Thymus (tissue), 11 donors: ENCODE results near the gene MTO1. TPM values are rescaled to one million over a fixed set of nuclear protein-coding genes. Genes with fewer than 3 reads are reported as not detected.
A peak's percentile ranks its signal among the peaks of the same experiment; 100 is the strongest.
"Not testable (repeated sequence)": the region's sequence is repeated elsewhere in the genome, so short reads cannot be mapped to it uniquely, and the experiment has no call there.

Experiments
- DNase-seq, 9 donors: peaks; one replicate each; pipeline ENCODE4 v3.0.0-alpha.2; 2013; ENCODE audit warnings: low spot score in 9 of 9, low read depth in 6 of 9, missing footprints in 1 of 9
- H3K27ac ChIP-seq, 2 donors: one replicate each; pipeline ENCODE4 v1.5.1; 2013; ENCODE audit warnings: control low read depth in 1 of 2, low read depth in 1 of 2, low read length in 1 of 2, mild to moderate bottlenecking in 1 of 2, moderate library complexity in 1 of 2
- H3K27me3 ChIP-seq, 2 donors: one replicate each; pipeline ENCODE4 v1.5.1; 2013; ENCODE audit warnings: low read length in 1 of 2; ENCODE audit not compliant: control insufficient read depth in 2 of 2, insufficient read depth in 1 of 2
- H3K36me3 ChIP-seq, 2 donors: one replicate each; pipeline ENCODE4 v1.5.1; 2013; ENCODE audit warnings: low read length in 1 of 2, mild to moderate bottlenecking in 1 of 2, moderate library complexity in 1 of 2; ENCODE audit not compliant: control insufficient read depth in 2 of 2, insufficient read depth in 2 of 2
- H3K4me1 ChIP-seq, 2 donors: one replicate each; pipeline ENCODE4 v1.5.1; 2013; ENCODE audit warnings: low read length in 2 of 2; ENCODE audit not compliant: control insufficient read depth in 2 of 2, insufficient read depth in 2 of 2
- H3K4me3 ChIP-seq, 2 donors: one replicate each; pipeline ENCODE4 v1.5.1; 2013; ENCODE audit warnings: low read length in 2 of 2, control low read depth in 1 of 2, mild to moderate bottlenecking in 1 of 2
- H3K9me3 ChIP-seq, 2 donors: one replicate each; pipeline ENCODE4 v1.5.1; 2013; ENCODE audit warnings: low read length in 1 of 2, mild to moderate bottlenecking in 1 of 2; ENCODE audit not compliant: control insufficient read depth in 2 of 2, insufficient read depth in 1 of 2
- WGBS: extraction: QIAGEN DNeasy Blood & Tissue Kit; methylation state at CpG from one replicate; pipeline ENCODE4 v1.1.7; 2013; 5-methylcytosine and 5-hydroxymethylcytosine counted together
- polyA plus RNA-seq: library from polyadenylated mRNA; stranded (reverse); fragments of 200-250 nt; gene quantifications from one replicate; pipeline ENCODE4 v1.2.3, GENCODE V29; 2013
- total RNA-seq: library from RNA; stranded (reverse); fragments of 120-200 nt; gene quantifications from one replicate; pipeline ENCODE4 v1.2.4, GENCODE V29; 2013
- donor health status: healthy.

The MTO1 gene
- total and polyA plus RNA-seq, 2 donors = 25.1 to 27.2 TPM

GRCh38 chr6:73509851-73510250 is 48.3 kb downstream of the MTO1 start:
- 100% methylated on average over 1 of the region's 1 CpG for WGBS
- Histone ChIP-seq H3K27ac (no peak overlapping the region), H3K4me3 (no peak overlapping the region), H3K27me3 (no peaks in the 10 kb centered on the region), H3K36me3 (peaks cover 10 to 11% of the 10 kb centered on the region in 2 donors), H3K4me1 (no peaks in the 10 kb centered on the region), H3K9me3 (no peaks in the 10 kb centered on the region)
- no peak for DNase-seq

DNA sequence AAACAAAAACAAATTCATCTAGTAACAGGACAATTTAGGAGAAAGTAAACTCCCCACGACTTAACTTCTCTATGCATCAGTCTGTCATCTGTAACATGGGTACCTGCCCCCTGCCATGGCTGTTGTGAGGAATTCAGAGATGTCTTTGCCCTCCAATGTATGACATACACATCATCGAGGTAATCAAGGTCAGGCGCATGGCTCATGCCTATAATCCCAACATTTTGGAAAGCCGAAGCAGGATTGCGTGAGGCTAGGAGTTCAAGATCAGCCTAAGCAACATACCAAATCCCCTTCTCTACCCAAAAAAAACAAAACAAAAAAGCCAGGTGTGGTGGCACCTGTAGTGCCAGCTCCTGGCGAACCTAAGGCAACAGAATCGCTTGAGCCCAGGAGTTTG is 50.3 kb downstream of the MTO1 start:
- Histone ChIP-seq H3K4me1 (peaks cover 0 to 8% of the 10 kb centered on the region in 2 donors), H3K36me3 (peaks cover 14 to 29% of the 10 kb centered on the region in 2 donors), H3K27ac (no peak overlapping the region), H3K27me3 (no peaks in the 10 kb centered on the region), H3K4me3 (no peak overlapping the region), H3K9me3 (no peaks in the 10 kb centered on the region)
- 96% methylated on average over 7 of the region's 7 CpGs for WGBS
- no peak for DNase-seq

DNA sequence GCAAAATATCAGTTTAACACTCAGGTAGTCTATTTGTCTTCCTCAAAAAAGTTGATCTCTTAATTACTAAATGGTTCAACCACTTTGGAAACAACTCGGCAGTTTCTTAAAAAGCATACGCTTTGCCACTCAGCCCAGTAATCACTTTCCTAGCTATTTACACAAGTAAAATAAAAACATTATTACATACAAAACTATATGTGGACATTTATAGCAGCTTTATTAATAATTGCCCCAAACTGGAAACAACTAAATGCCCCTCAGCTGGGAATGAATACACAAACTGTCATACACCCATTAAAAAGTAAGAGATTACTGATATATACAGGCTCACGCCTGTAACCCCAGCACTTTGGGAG is 51.9 kb downstream of the MTO1 start:
- no peak overlapping the region for H3K27ac ChIP-seq
- 96% methylated on average over 3 of the region's 3 CpGs for WGBS
- H3K36me3 ChIP-seq = peaks cover 25 to 44% of the 10 kb centered on the region in 2 donors

DNA sequence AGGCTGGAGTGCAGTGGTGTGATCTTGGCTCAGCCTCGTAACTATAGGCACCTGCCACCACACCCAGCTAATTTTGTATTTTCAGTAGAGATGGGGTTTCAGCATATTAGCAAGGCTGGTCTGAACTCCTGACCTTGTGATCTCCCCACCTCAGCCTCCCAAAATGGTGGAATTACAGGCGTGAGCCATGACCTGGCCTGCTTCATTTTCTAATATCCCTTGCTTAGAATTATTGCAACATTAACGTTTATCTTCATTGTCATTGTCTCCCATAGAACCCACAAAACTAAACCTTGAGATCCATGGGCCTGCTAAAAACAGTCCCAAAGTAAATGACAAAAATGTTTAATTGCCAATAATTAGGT is 53.2 kb downstream of the MTO1 start:
- peaks cover 34 to 56% of the 10 kb centered on the region in 2 donors for H3K36me3 ChIP-seq
- 89% methylated on average over 3 of the region's 3 CpGs for WGBS
- H3K4me1 ChIP-seq = peaks cover 3 to 13% of the 10 kb centered on the region in 2 donors
- no peak for DNase-seq
- H3K27ac ChIP-seq = peak overlapping the region in 1 of 2 donors; percentile 26
- H3K27me3 ChIP-seq = no peaks in the 10 kb centered on the region
- H3K9me3 ChIP-seq = no peaks in the 10 kb centered on the region
- no peak overlapping the region for H3K4me3 ChIP-seq

More for the DNA sequence above, 51.9 kb downstream of the MTO1 start:
- no peaks in the 10 kb centered on the region for H3K27me3 ChIP-seq
- no peak overlapping the region for H3K4me3 ChIP-seq
- no peak for DNase-seq
- peaks cover 0 to 13% of the 10 kb centered on the region in 2 donors for H3K4me1 ChIP-seq
- H3K9me3 ChIP-seq = no peaks in the 10 kb centered on the region

GRCh38 chr6:73515204-73515655 is 53.7 kb downstream of the MTO1 start:
- Histone ChIP-seq H3K36me3 (peaks cover 34 to 61% of the 10 kb centered on the region in 2 donors), H3K27ac (peak overlapping the region in 1 of 2 donors; percentile 26), H3K4me3 (no peak overlapping the region), H3K4me1 (peaks cover 3 to 13% of the 10 kb centered on the region in 2 donors), H3K9me3 (no peaks in the 10 kb centered on the region), H3K27me3 (no peaks in the 10 kb centered on the region)
- no peak for DNase-seq
- 81% methylated on average over 4 of the region's 4 CpGs for whole genome bisulfite sequencing

DNA sequence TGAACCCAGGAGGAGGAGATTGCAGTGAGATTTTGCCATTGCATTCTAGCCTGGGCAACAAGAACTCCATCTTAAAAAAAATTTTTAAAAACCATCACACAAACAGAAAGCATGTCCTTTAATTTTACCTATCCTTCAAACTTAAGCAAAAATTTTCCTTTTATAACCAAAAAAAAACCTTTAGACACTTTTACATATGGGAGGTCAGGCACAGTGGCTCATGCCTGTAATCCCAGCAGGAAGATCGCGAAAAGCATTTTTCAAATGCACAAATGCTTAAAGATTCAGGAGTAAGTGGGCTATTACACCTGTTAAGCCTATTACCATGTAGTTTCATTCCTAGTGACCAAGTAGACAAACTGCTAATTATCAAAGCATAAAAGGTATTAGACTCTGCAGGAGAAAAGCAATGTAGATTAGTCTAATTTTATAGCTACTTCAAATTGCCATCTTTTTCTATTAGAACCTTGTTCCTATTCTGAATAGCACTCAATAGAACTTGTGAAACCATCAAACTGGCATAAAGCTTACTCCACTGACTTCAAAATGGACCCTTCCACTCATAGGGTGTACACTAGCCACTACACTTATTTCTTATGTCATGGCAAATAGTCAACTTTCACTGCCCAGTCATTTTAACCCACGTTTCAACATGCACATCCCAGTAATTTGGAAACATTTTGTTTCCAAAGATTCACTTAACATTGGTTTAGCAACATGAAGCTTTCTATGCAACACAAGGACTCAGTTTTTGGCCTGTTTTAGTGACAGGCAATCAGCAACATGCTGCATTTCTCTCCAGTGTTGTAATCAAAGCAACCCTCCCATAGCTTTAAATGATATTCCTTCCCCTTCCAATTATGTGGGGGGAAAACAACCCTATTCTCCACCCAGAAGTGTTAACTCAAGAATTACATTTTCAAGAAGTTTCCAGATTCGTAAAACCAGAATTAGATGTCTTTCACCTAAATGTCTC is 55.3 kb downstream of the MTO1 start:
- Histone ChIP-seq H3K4me1 (peaks cover 3 to 13% of the 10 kb centered on the region in 2 donors), H3K27me3 (no peaks in the 10 kb centered on the region), H3K36me3 (peaks cover 36 to 61% of the 10 kb centered on the region in 2 donors), H3K27ac (peak overlapping the region in 1 of 2 donors; percentile 15), H3K9me3 (no peaks in the 10 kb centered on the region), H3K4me3 (no peak overlapping the region)
- no peak for DNase-seq
- 93% methylated on average over 4 of the region's 4 CpGs for WGBS

GRCh38 chr6:73518100-73518981 is 56.8 kb downstream of the MTO1 start:
- not testable (repeated sequence) for H3K4me3 ChIP-seq
- peaks cover 35 to 58% of the 10 kb centered on the region in 2 donors for H3K36me3 ChIP-seq

GRCh38 chr6:73518982-73519881 is 57.7 kb downstream of the MTO1 start:
- H3K27me3 ChIP-seq, H3K9me3 ChIP-seq, DNase-seq: not testable (repeated sequence)
- 29% methylated on average over 7 of the region's 8 CpGs for WGBS
- H3K4me1 ChIP-seq = peaks cover 14 to 27% of the 10 kb centered on the region in 2 donors
- peak overlapping the region; percentile 42 to 97 for H3K27ac ChIP-seq
- H3K4me3 ChIP-seq = peak overlapping the region; percentile 77 to 97
- peaks cover 34 to 58% of the 10 kb centered on the region in 2 donors for H3K36me3 ChIP-seq

More at GRCh38 chr6:73518100-73518981, 56.8 kb downstream of the MTO1 start:
- H3K4me1 ChIP-seq = peaks cover 14 to 27% of the 10 kb centered on the region in 2 donors
- not testable (repeated sequence) for DNase-seq, H3K9me3 ChIP-seq, H3K27ac ChIP-seq, H3K27me3 ChIP-seq
- WGBS = 78% methylated on average over 15 of the region's 19 CpGs
